CD14-positive monocyte (primary cell): ENCODE measurements around the gene RYR2. TPM values are rescaled to one million over a fixed set of nuclear protein-coding genes. Genes with fewer than 3 reads are reported as not detected.

Source experiments
- DNase-seq, 3 donors: peaks; one replicate each; pipeline ENCODE4 v3.0.0-alpha.2; 2011 to 2022
- H2AFZ ChIP-seq: 2 replicates; pipeline ENCODE4 v1.6.0; 2012; ENCODE audit warnings: mild to moderate bottlenecking, low read depth, low read length, inconsistent platforms; ENCODE audit not compliant: insufficient read depth, poor library complexity, severe bottlenecking
- H3K27ac ChIP-seq, 2 donors: 1 replicate in 1 of 2; 2 replicates in 1 of 2; pipeline ENCODE4 v1.5.1; 2012 to 2013; ENCODE audit warnings: low read length in 2 of 2, control low read depth in 1 of 2, inconsistent platforms in 1 of 2, low read depth in 1 of 2, mild to moderate bottlenecking in 1 of 2
- H3K27me3 ChIP-seq, 2 donors: one replicate each; pipeline versions ENCODE4 v1.6.0 to v1.6.1; 2011 to 2013; ENCODE audit warnings: low read length in 2 of 2; ENCODE audit not compliant: control insufficient read depth in 2 of 2, insufficient read depth in 2 of 2
- H3K36me3 ChIP-seq, 2 donors: replicated peaks in 1 of 2; 1 replicate in 1 of 2; 2 replicates in 1 of 2; pipeline versions ENCODE4 v1.5.1 to v1.6.1; 2012 to 2013; ENCODE audit warnings: low read length in 2 of 2, control low read depth in 1 of 2, inconsistent platforms in 1 of 2, mild to moderate bottlenecking in 1 of 2; ENCODE audit not compliant: insufficient read depth in 2 of 2, control insufficient read depth in 1 of 2
- H3K4me1 ChIP-seq, 2 donors: 1 replicate in 1 of 2; 2 replicates in 1 of 2; pipeline versions ENCODE4 v1.5.1 to v1.6.1; 2012 to 2013; ENCODE audit warnings: low read length in 2 of 2, control low read depth in 1 of 2, inconsistent platforms in 1 of 2, mild to moderate bottlenecking in 1 of 2, moderate library complexity in 1 of 2; ENCODE audit not compliant: insufficient read depth in 2 of 2, control insufficient read depth in 1 of 2
- H3K4me2 ChIP-seq: replicated peaks from 2 replicates; pipeline ENCODE3; 2012; ENCODE audit warnings: low read length, moderate library complexity, mild to moderate bottlenecking; ENCODE audit not compliant: poor library complexity, severe bottlenecking; ENCODE audit errors: extremely low read depth
- H3K4me3 ChIP-seq, 3 experiments: fragments of 200-600 bp in 1 of 3; sonication (generic) in 1 of 3; replicated peaks in 1 of 3; 1 replicate in 2 of 3; 2 replicates in 1 of 3; pipeline ENCODE4 v1.5.1; 2011 to 2013; ENCODE audit warnings: low read length in 3 of 3, mild to moderate bottlenecking in 3 of 3, control low read depth in 2 of 3, low read depth in 2 of 3, inconsistent platforms in 1 of 3, moderate library complexity in 1 of 3
- H3K79me2 ChIP-seq: 2 replicates; pipeline ENCODE4 v1.6.0; 2012; ENCODE audit warnings: mild to moderate bottlenecking, control low read depth, inconsistent platforms, low read length, moderate library complexity; ENCODE audit not compliant: insufficient read depth
- H3K9ac ChIP-seq: 2 replicates; pipeline ENCODE4 v1.6.0; 2017; ENCODE audit warnings: low read length, mild to moderate bottlenecking; ENCODE audit not compliant: insufficient read depth, poor library complexity, severe bottlenecking
- H3K9me3 ChIP-seq, 2 donors: replicated peaks in 1 of 2; 1 replicate in 1 of 2; 2 replicates in 1 of 2; pipeline versions ENCODE4 v1.5.1 to v1.6.1; 2012 to 2013; ENCODE audit warnings: low read length in 2 of 2, control low read depth in 1 of 2; ENCODE audit not compliant: control insufficient read depth in 1 of 2, insufficient read depth in 1 of 2
- H4K20me1 ChIP-seq: 2 replicates; pipeline ENCODE4 v1.6.0; 2012; ENCODE audit warnings: mild to moderate bottlenecking, low read length, control low read depth, moderate library complexity; ENCODE audit not compliant: insufficient read depth
- H3K27ac Mint-ChIP-seq, 7 donors: one replicate each; pipeline ENCODE4 v1.8.0; 2020; ENCODE audit warnings: mild to moderate bottlenecking in 7 of 7, mixed read lengths in 7 of 7, moderate library complexity in 6 of 7, inconsistent platforms in 2 of 7
- H3K27me3 Mint-ChIP-seq, 3 donors: one replicate each; pipeline ENCODE4 v1.8.0; 2021 to 2022; ENCODE audit warnings: low read depth in 3 of 3, mild to moderate bottlenecking in 3 of 3, mixed read lengths in 3 of 3, moderate library complexity in 3 of 3, inconsistent platforms in 1 of 3
- H3K36me3 Mint-ChIP-seq, 2 donors: one replicate each; pipeline ENCODE4 v1.8.0; 2020; ENCODE audit warnings: mixed read lengths in 2 of 2, inconsistent platforms in 1 of 2, mild to moderate bottlenecking in 1 of 2
- H3K4me1 Mint-ChIP-seq: one replicate; pipeline ENCODE4 v1.8.0; 2020; ENCODE audit warnings: mild to moderate bottlenecking, mixed read lengths
- H3K4me3 Mint-ChIP-seq, 2 donors: one replicate each; pipeline ENCODE4 v1.8.0; 2020; ENCODE audit warnings: mild to moderate bottlenecking in 2 of 2, mixed read lengths in 2 of 2, moderate library complexity in 1 of 2
- H3K9me3 Mint-ChIP-seq, 7 donors: one replicate each; pipeline ENCODE4 v1.8.0; 2020 to 2022; ENCODE audit warnings: mixed read lengths in 7 of 7, mild to moderate bottlenecking in 6 of 7, moderate library complexity in 6 of 7, inconsistent platforms in 2 of 7
- WGBS: methylation state at CpG from one replicate; pipeline ENCODE4 v1.1.5; 2013; ENCODE audit warnings: missing lambda C conversion rate; ENCODE audit not compliant: insufficient coverage; 5-methylcytosine and 5-hydroxymethylcytosine counted together
- intact Hi-C, 2 donors: fragments of 100-400 bp; cut with micrococcal nuclease; formaldehyde crosslinking; loops; one replicate each; pipeline versions ENCODE4 v1.15.0 to v1.15.1; 2023
- polyA plus RNA-seq, 3 donors: library from polyadenylated mRNA; depleted of rRNA in 1 of 3; unstranded in 2 of 3; stranded (reverse) in 1 of 3; fragments of 300-500 nt in 2 of 3; fragments of >200 nt in 1 of 3; fragmentation: Illumina TruSeq in 2 of 3; gene quantifications; 1 replicate in 2 of 3; 2 replicates in 1 of 3; pipeline ENCODE4 v1.2.3, GENCODE V29; 2012 to 2021
- TF ChIP-seq, protein P1 (sequence below): fragments of 200-600 bp; IDR thresholded peaks from one replicate; pipeline ENCODE4 v1.8.0; 2022; ENCODE audit warnings: antibody characterized with exemption, mild to moderate bottlenecking

RYR2 gene
- polyA plus RNA-seq, 3 donors = not detected

- Mint-ChIP-seq H3K4me3 (no peak overlapping the region), H3K9me3 (peaks cover 0 to 3% (median 0%) of the 10 kb centered on the region in 7 donors)
- WGBS = 55% methylated on average over 3 of the region's 5 CpGs
These were observed 500.8 kb downstream of the RYR2 start for GRCh38 chr1:237542525-237543418.

DNA sequence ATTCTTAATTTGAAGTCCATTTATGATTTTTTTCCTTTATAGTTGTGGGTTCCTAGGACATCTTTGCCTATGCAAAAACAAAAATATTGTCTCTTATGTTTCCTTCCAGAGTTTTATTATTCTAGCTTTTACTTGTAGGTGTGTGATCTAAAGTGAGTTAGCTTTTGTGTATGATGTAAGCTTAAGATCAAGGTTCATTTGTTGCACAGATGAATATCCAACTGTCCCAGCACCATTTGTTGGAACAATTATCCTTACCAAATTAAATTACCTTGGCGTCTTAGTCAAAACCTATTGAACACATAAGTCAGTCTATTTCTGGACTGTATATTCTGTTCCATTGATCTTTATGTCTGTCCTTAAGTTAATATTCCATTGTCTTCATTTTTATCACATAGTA lies 511.1 kb downstream of the RYR2 start:
- no peaks in the 10 kb centered on the region for H3K36me3 Mint-ChIP-seq
- no peak overlapping the region for H3K4me2 ChIP-seq
- no peak for DNase-seq
- H3K27ac ChIP-seq = no peak overlapping the region
- no peaks in the 10 kb centered on the region for H3K9me3 ChIP-seq
- no peak overlapping the region for H3K4me3 Mint-ChIP-seq
- no CpG with 5 or more reads among the region's 1 CpG for WGBS
- no peaks in the 10 kb centered on the region for H3K4me1 Mint-ChIP-seq
- H3K27me3 Mint-ChIP-seq = peaks cover 0 to 2% (median 0%) of the 10 kb centered on the region in 3 donors
- no peaks in the 10 kb centered on the region for H3K27me3 ChIP-seq
- peaks cover 0 to 2% (median 0%) of the 10 kb centered on the region in 7 donors for H3K9me3 Mint-ChIP-seq
- intact Hi-C loops = no loop called here
- H3K79me2 ChIP-seq = no peaks in the 10 kb centered on the region
- no peak overlapping the region for H3K4me3 ChIP-seq
- no peaks in the 10 kb centered on the region for H3K4me1 ChIP-seq
- no peaks in the 10 kb centered on the region for H3K36me3 ChIP-seq
- H3K27ac Mint-ChIP-seq = no peak overlapping the region
- no peaks in the 10 kb centered on the region for H4K20me1 ChIP-seq
- TF ChIP-seq, protein P1, sequence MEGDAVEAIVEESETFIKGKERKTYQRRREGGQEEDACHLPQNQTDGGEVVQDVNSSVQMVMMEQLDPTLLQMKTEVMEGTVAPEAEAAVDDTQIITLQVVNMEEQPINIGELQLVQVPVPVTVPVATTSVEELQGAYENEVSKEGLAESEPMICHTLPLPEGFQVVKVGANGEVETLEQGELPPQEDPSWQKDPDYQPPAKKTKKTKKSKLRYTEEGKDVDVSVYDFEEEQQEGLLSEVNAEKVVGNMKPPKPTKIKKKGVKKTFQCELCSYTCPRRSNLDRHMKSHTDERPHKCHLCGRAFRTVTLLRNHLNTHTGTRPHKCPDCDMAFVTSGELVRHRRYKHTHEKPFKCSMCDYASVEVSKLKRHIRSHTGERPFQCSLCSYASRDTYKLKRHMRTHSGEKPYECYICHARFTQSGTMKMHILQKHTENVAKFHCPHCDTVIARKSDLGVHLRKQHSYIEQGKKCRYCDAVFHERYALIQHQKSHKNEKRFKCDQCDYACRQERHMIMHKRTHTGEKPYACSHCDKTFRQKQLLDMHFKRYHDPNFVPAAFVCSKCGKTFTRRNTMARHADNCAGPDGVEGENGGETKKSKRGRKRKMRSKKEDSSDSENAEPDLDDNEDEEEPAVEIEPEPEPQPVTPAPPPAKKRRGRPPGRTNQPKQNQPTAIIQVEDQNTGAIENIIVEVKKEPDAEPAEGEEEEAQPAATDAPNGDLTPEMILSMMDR = no peak
- no peak overlapping the region for H2AFZ ChIP-seq
- H3K9ac ChIP-seq = no peak overlapping the region

More at GRCh38 chr1:237542525-237543418, 500.8 kb downstream of the RYR2 start:
- H3K4me3 ChIP-seq = no peak overlapping the region
- intact Hi-C loops = no loop called here
- H3K4me2 ChIP-seq = no peak overlapping the region
- Mint-ChIP-seq H3K36me3 (no peaks in the 10 kb centered on the region), H3K4me1 (no peaks in the 10 kb centered on the region), H3K27ac (no peak overlapping the region), H3K27me3 (peaks cover 0 to 2% (median 0%) of the 10 kb centered on the region in 3 donors)
- H2AFZ ChIP-seq = no peak overlapping the region
- no peaks in the 10 kb centered on the region for H3K27me3 ChIP-seq
- no peak overlapping the region for H3K9ac ChIP-seq
- H3K36me3 ChIP-seq = no peaks in the 10 kb centered on the region
- no peaks in the 10 kb centered on the region for H3K79me2 ChIP-seq
- H3K27ac ChIP-seq = no peak overlapping the region
- TF ChIP-seq, protein P1 = no peak
- no peak for DNase-seq
- no peaks in the 10 kb centered on the region for H4K20me1 ChIP-seq
- no peaks in the 10 kb centered on the region for H3K4me1 ChIP-seq
- H3K9me3 ChIP-seq = no peaks in the 10 kb centered on the region
